GM12865 (cell line): ENCODE data around the gene HIPK3.
"Not testable (repeated sequence)": the region's sequence is repeated elsewhere in the genome, so short reads cannot be mapped to it uniquely, and the experiment has no call there.

ENCODE experiments used
- DNase-seq: peaks from one replicate; pipeline ENCODE4 v3.0.0; 2010; ENCODE audit warnings: low read depth
- H3K4me3 ChIP-seq: 2 replicates; pipeline ENCODE4 v1.5.1; 2011; ENCODE audit warnings: mild to moderate bottlenecking, low read depth, low read length, control low read depth
- CTCF ChIP-seq: IDR thresholded peaks from 2 replicates; pipeline ENCODE4 v1.5.1; 2011; ENCODE audit warnings: low read length, control low read depth, low read depth, inconsistent platforms; ENCODE audit not compliant: insufficient read depth; ENCODE audit errors: missing control alignments

The HIPK3 gene

GRCh38 chr11:33358150-33358831, 101.1 kb downstream of the HIPK3 start:
- no peak overlapping the region for H3K4me3 ChIP-seq
- DNase-seq, result no peak
- TF ChIP-seq CTCF, result no peak

GRCh38 chr11:33360642-33361041, 103.5 kb downstream of the HIPK3 start:
- no peak for DNase-seq
- H3K4me3 ChIP-seq, result no peak overlapping the region
- no peak for TF ChIP-seq CTCF

GRCh38 chr11:33362051-33362910, 105.1 kb downstream of the HIPK3 start:
- peak; percentile 66 for DNase-seq
- TF ChIP-seq CTCF, result peak; percentile 45
- H3K4me3 ChIP-seq, result no peak overlapping the region

GRCh38 chr11:33366918-33367317, 109.7 kb downstream of the HIPK3 start:
- DNase-seq, result no peak
- TF ChIP-seq CTCF, result no peak
- no peak overlapping the region for H3K4me3 ChIP-seq

- not testable (repeated sequence) for DNase-seq
These were observed 111.3 kb downstream of the HIPK3 start for GRCh38 chr11:33368475-33368874.

GRCh38 chr11:33368931-33369330, 111.8 kb downstream of the HIPK3 start:
- H3K4me3 ChIP-seq, result no peak overlapping the region
- TF ChIP-seq CTCF, result no peak
- DNase-seq, result no peak

More at GRCh38 chr11:33368475-33368874, 111.3 kb downstream of the HIPK3 start:
- H3K4me3 ChIP-seq, result not testable (repeated sequence)

- no peak overlapping the region for H3K4me3 ChIP-seq
- TF ChIP-seq CTCF, result no peak
These were observed 116.5 kb downstream of the HIPK3 start for GRCh38 chr11:33373636-33374035.

More at GRCh38 chr11:33373636-33374035, 116.5 kb downstream of the HIPK3 start:
- DNase-seq, result no peak
